Measurements from ENCODE around the gene TMPRSS5.

TMPRSS5 gene

GRCh38 chr11:113666584-113666983 is 39.5 kb downstream of the TMPRSS5 start:
- DNase-seq = no peak

- DNase-seq = no peak
Measured at GRCh38 chr11:113664981-113665710, 41.0 kb downstream of the TMPRSS5 start.

GRCh38 chr11:113664069-113664980 is 41.8 kb downstream of the TMPRSS5 start:
- DNase-seq = no peak

- no peak for DNase-seq
Measured at GRCh38 chr11:113663567-113663966, 42.5 kb downstream of the TMPRSS5 start.

- no peak for DNase-seq
Measured at GRCh38 chr11:113655771-113656170, 50.3 kb downstream of the TMPRSS5 start.

- no peak for DNase-seq
Measured at GRCh38 chr11:113651023-113651422, 55.1 kb downstream of the TMPRSS5 start.

- no peak for DNase-seq
Measured at GRCh38 chr11:113649311-113649710, 56.8 kb downstream of the TMPRSS5 start.

- DNase-seq = no peak
Measured at GRCh38 chr11:113647856-113648255, 58.3 kb downstream of the TMPRSS5 start.

- DNase-seq = no peak
Measured at GRCh38 chr11:113647108-113647507, 59.0 kb downstream of the TMPRSS5 start.

- DNase-seq = no peak
Measured at GRCh38 chr11:113645593-113646349, 60.3 kb downstream of the TMPRSS5 start.

GRCh38 chr11:113644605-113645004 is 61.5 kb downstream of the TMPRSS5 start:
- no peak for DNase-seq

- no peak for DNase-seq
Measured at GRCh38 chr11:113643701-113644100, 62.4 kb downstream of the TMPRSS5 start.

- DNase-seq = no peak
Measured at GRCh38 chr11:113643006-113643585, 63.0 kb downstream of the TMPRSS5 start.

GRCh38 chr11:113642090-113642489 is 64.0 kb downstream of the TMPRSS5 start:
- DNase-seq = no peak

GRCh38 chr11:113638376-113638775 is 67.7 kb downstream of the TMPRSS5 start:
- DNase-seq = no peak

GRCh38 chr11:113637636-113638035 is 68.5 kb downstream of the TMPRSS5 start:
- no peak for DNase-seq
